OCI-M2 (cell line): ENCODE data around the gene FBXO31.

Source experiments
- DNase-seq: peaks from one replicate; lab custom pipeline; 2025; ENCODE audit not compliant: unreplicated experiment; lab: John Stamatoyannopoulos, UW

The FBXO31 gene

GRCh38 chr16:87288753-87289362 is 94.7 kb downstream of the FBXO31 start:
- DNase-seq = no peak

- DNase-seq = no peak
These were observed 96.5 kb downstream of the FBXO31 start for GRCh38 chr16:87286839-87287626.

GRCh38 chr16:87284183-87284582 is 99.4 kb downstream of the FBXO31 start:
- DNase-seq = no peak

GRCh38 chr16:87279094-87279658 is 104.4 kb downstream of the FBXO31 start:
- DNase-seq = no peak

- no peak for DNase-seq
These were observed 105.1 kb downstream of the FBXO31 start for GRCh38 chr16:87278191-87279093.
